DND-41 (cell line): ENCODE data around the gene PTGES3L.
A peak's percentile ranks its signal among the peaks of the same experiment; 100 is the strongest.

ENCODE experiments used
- ATAC-seq: fragments of 200-7000 bp; cut with Tn5 transposase; 3 replicates; pipeline ENCODE4 v1.9.1; 2021; ENCODE audit warnings: low read depth; ENCODE audit not compliant: insufficient read depth
- DNase-seq: peaks from one replicate; pipeline ENCODE4 v3.0.0-alpha.2; 2020
- H2AFZ ChIP-seq: 2 replicates; pipeline ENCODE4 v1.6.0; 2012; ENCODE audit warnings: low read depth, low read length
- H3K27ac ChIP-seq: 2 replicates; pipeline ENCODE4 v1.5.1; 2012; ENCODE audit warnings: low read length, inconsistent platforms
- H3K27me3 ChIP-seq: fragments of 200-600 bp; sonication (generic); 2 replicates; pipeline ENCODE4 v1.6.0; 2012; ENCODE audit warnings: low read length, mild to moderate bottlenecking, inconsistent platforms; ENCODE audit not compliant: insufficient read depth, poor library complexity
- H3K36me3 ChIP-seq: 2 replicates; pipeline ENCODE4 v1.5.1; 2012; ENCODE audit warnings: low read length, inconsistent platforms; ENCODE audit not compliant: insufficient read depth
- H3K4me1 ChIP-seq: 2 replicates; pipeline ENCODE4 v1.5.1; 2012; ENCODE audit warnings: mild to moderate bottlenecking, low read length; ENCODE audit not compliant: insufficient read depth
- H3K4me2 ChIP-seq: 2 replicates; pipeline ENCODE4 v1.6.0; 2012; ENCODE audit warnings: mild to moderate bottlenecking, moderate library complexity, low read length, inconsistent platforms; ENCODE audit not compliant: insufficient read depth
- H3K4me3 ChIP-seq, 2 experiments: fragments of 200-600 bp in 1 of 2; shearing (Covaris generic) in 1 of 2; 2 replicates each; pipeline ENCODE4 v1.5.1; 2012 to 2016; ENCODE audit warnings: inconsistent platforms in 2 of 2, low read length in 2 of 2, mild to moderate bottlenecking in 2 of 2, low read depth in 1 of 2, moderate library complexity in 1 of 2
- H3K79me2 ChIP-seq: 2 replicates; pipeline ENCODE4 v1.6.0; 2012; ENCODE audit warnings: low read length, inconsistent platforms; ENCODE audit not compliant: insufficient read depth
- H3K9ac ChIP-seq: 2 replicates; pipeline ENCODE4 v1.6.0; 2012; ENCODE audit warnings: low read depth, mild to moderate bottlenecking, inconsistent platforms, low read length, moderate library complexity
- H3K9me3 ChIP-seq: 2 replicates; pipeline ENCODE4 v1.5.1; 2012; ENCODE audit warnings: low read length, moderate library complexity, mild to moderate bottlenecking, inconsistent platforms; ENCODE audit not compliant: insufficient read depth, severe bottlenecking
- H4K20me1 ChIP-seq: 2 replicates; pipeline ENCODE4 v1.6.0; 2012; ENCODE audit warnings: low read length; ENCODE audit not compliant: insufficient read depth
- CTCF ChIP-seq: IDR thresholded peaks from 2 replicates; pipeline ENCODE4 v1.5.1; 2012; ENCODE audit warnings: borderline replicate concordance, low read length, moderate library complexity, mild to moderate bottlenecking; ENCODE audit not compliant: poor library complexity, severe bottlenecking; ENCODE audit errors: extremely low read depth
- EZH2 ChIP-seq: IDR thresholded peaks from 3 replicates; pipeline ENCODE4 v1.6.1; 2012; ENCODE audit warnings: borderline replicate concordance, low read depth, mild to moderate bottlenecking, moderate library complexity, low read length, inconsistent platforms; ENCODE audit not compliant: severe bottlenecking

PTGES3L gene

GRCh38 chr17:43024407-43025289 is 44.8 kb upstream of the PTGES3L start, which contains the start of gene RND2:
RND2 (plus strand) TSS chr17:43025231; CDS start chr17:43025348, 117 bp downstream.
- H3K4me1 ChIP-seq, result peaks cover 33% of the 10 kb centered on the region
- H3K36me3 ChIP-seq, result no peaks in the 10 kb centered on the region
- TF ChIP-seq EZH2 (no peak), CTCF (peak; percentile 76)
- DNase-seq, result peak; percentile 84
- H4K20me1 ChIP-seq, result no peaks in the 10 kb centered on the region
- peaks cover 6% of the 10 kb centered on the region for H3K27me3 ChIP-seq
- peak within 1 kb of the TSS; percentile 28 to 69; a peak in 3 of 4 replicates for H3K4me3 ChIP-seq
- ATAC-seq, result peak; percentile 62
- no peaks in the 10 kb centered on the region for H3K9me3 ChIP-seq
- H3K4me2 ChIP-seq, result peak within 1 kb of the TSS; percentile 96
- H2AFZ ChIP-seq, result peak within 1 kb of the TSS; percentile 76
- H3K27ac ChIP-seq, result peak within 1 kb of the TSS; percentile 51; the same call in 1 of the 2 replicates
- no peaks in the 10 kb centered on the region for H3K79me2 ChIP-seq
- H3K9ac ChIP-seq, result peak within 1 kb of the TSS; percentile 63

DNA sequence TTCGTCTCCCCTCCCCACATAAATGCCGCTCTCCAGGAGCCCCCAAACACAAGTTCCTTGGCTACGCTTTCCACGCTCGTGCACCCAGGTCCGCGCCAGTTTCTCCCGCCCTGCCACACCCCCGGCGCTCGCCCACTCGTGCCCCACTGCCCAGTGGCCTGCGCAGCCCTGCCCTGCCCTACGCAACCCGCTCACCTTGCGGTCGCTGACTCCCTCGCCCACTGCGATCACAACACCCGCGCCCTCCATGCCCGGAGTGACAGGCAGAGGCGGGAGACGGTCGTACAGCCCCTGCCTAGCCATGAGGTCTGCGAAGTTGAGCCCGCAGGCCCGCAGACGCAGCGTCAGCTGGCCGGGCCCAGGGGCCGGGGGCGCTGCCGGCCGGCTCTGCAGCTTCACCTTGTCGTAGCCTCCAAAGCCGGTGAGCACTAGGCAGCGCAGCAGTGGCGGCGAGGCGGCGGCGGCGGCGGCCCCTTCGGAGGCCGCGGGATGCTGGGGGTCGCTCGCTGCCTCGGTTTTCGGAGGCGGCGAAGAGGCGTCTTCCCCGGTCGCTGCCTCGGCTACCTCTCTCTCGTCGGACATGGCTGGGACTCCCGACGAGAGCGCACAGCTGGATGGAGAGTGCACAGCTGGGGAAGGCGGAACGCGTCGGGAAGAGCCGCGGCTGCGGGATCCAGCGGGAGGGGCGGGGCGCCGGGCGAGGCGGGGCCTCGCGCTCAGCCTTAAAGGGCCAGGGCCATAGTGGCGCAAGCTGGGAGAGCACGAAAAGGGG is 42.0 kb upstream of the PTGES3L start, which contains the start of gene VAT1:
Gene VAT1 (minus strand): TSS at position 645 of the 772 bp plus-strand sequence. CDS start 63 bp downstream, at position 582.
- DNase-seq, result peak; percentile 74
- Histone ChIP-seq H3K4me1 (peaks cover 33% of the 10 kb centered on the region), H3K27me3 (peaks cover 6% of the 10 kb centered on the region), H3K4me2 (peak within 1 kb of the TSS; percentile 96), H3K9me3 (no peaks in the 10 kb centered on the region), H2AFZ (peak within 1 kb of the TSS; percentile 74), H3K9ac (peak within 1 kb of the TSS; percentile 57), H3K27ac (0 out of 2 replicates have a peak within 1 kb of the TSS, but pooled peaks have one; percentile 1), H3K79me2 (no peaks in the 10 kb centered on the region), H3K4me3 (peak within 1 kb of the TSS; percentile 35 to 72), H3K36me3 (no peaks in the 10 kb centered on the region), H4K20me1 (no peaks in the 10 kb centered on the region)
- peak; percentile 75 for ATAC-seq
- peak; percentile 92 for TF ChIP-seq EZH2
- TF ChIP-seq CTCF, result no peak

DNA sequence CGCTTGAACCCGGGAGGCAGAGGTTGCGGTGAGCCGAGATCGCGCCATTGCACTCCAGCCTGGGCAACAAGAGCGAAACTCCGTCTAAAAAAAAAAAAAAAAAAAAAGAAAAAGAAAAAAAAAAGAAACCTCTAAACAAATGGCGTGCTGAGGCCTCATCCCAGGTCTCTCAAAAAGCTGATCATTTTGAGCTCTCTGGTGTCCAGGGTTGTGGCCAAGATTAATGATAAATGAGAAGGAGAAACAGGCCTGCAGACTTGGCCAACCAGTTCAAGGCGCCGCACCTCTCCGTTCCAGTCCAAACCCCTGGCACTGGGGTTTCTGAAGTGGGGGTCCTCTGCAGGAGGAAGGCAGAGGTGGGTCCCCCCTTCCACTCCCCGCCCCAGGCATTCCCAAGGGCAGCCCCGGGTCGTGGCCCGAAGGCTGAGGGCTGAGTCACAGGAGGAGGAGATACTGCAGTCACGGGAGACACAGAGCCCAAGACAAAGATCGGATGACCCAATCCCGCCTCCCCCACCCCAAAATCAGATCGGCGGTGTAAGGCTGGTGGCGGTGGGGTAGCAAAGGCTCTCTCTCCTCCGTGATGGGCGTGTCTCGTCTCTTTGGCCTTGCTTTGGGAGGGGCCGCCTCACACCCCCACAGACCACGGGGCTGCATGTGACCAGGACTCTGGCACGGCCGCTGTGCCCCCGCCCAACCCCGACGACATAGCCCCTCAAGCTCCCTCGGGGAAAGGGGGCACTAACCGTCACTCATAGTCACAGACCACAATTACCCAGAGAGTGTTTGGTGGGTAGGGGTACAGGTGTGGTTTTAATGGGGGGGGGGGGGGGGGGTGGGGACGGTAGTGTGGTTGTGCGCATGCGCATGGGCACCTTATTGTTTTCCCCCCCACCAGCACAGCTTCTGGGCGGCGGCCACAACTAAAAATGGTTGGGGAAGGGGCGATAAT is 41.2 kb upstream of the PTGES3L start:
- Histone ChIP-seq H4K20me1 (no peaks in the 10 kb centered on the region), H3K79me2 (no peaks in the 10 kb centered on the region), H3K9ac (peak overlapping the region; percentile 57), H3K4me3 (peak overlapping the region; percentile 35 to 72; a peak in 3 of 4 replicates), H3K36me3 (0 out of 2 replicates have a peak, but pooled peaks cover 2% of the 10 kb centered on the region), H3K4me2 (peak overlapping the region; percentile 96), H2AFZ (peak overlapping the region; percentile 74), H3K9me3 (no peaks in the 10 kb centered on the region), H3K27me3 (peaks cover 6% of the 10 kb centered on the region), H3K4me1 (peaks cover 33% of the 10 kb centered on the region), H3K27ac (no peak overlapping the region)
- DNase-seq (peak; percentile 35), ATAC-seq (no peak)
- TF ChIP-seq CTCF, result no peak
- no peak for TF ChIP-seq EZH2
